Activated T-cell treated with anti-CD3 and anti-CD28 coated beads, Interleukin-2, amount 50 U/mL, for 1 hour (primary cell): ENCODE data around the gene ECM2.
"Not testable (repeated sequence)": the region's sequence is repeated elsewhere in the genome, so short reads cannot be mapped to it uniquely, and the experiment has no call there.

Experiments
- DNase-seq: peaks from one replicate; pipeline ENCODE4 v3.0.0-alpha.2; 2020

The ECM2 gene

DNA sequence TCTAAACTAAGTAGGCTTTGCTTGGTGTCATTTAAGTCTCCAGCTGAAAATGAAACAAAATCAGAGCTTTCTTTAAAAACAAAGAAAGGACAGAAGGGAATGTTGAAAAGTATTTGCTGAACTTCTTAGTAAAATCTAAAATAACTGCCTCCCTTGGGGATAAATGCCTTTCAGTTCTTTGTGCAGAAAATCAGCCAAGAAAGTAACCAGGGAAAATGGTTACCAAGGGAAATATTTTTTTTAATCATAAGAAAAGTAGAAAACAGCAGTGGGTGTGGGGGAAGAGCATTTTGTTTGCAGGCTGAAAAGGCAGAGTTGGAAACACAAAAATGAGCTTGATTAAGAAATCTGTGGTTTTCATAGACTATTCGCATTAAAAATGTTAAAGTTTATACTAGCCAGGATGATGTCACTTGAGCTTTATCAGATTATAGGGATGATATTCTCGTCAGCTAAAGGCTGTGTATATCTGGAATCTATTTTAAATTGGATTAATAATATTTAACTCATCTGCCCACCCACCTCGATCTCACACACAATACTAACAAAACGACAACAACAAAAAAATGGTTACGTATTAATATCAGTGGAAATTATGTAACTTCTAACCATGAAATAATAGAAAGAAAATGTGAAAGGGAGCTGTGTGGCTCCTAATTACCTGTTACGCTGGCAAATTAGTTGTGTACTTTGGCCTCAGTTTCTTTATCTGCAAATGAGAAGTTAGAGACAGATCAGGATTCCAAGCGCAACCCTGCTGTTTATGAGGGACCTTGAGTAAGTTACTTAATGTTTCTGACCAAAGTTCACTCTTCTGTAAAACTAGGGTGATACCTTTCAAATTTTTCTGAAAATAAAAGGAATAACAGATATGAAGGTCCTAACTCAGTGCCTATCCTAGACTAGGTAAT is at the start of gene ECM2:
Gene ECM2, minus strand, starts transcription at position 51 of the 911 bp plus-strand sequence. CDS start 13,124 bp downstream, outside the sequence.
- DNase-seq: no peak

- DNase-seq: no peak
Measured at GRCh38 chr9:92576175-92576574, 40.4 kb upstream of the ECM2 start.

- not testable (repeated sequence) for DNase-seq
Measured at GRCh38 chr9:92573612-92574011, 37.8 kb upstream of the ECM2 start.

- not testable (repeated sequence) for DNase-seq
Measured at GRCh38 chr9:92571871-92572270, 36.1 kb upstream of the ECM2 start.

DNA sequence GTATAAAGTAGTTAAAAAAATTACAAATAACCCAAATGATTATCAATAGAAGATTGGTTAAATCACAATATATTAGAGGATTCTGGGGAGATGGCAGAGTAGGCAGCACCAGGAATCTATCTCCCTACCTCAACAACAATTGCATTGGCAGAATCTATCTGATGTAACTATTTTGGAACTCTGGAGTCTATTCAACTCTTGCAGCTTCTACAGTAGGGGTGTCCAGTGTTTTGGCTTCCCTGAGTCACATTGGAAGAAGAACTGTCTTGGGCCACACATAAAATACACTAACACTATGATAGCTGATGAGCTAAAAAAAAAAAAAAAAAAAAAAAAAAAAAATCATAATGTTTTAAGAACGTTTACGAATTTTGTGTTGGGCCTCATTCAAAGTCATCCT is 29.2 kb upstream of the ECM2 start:
- DNase-seq: no peak

DNA sequence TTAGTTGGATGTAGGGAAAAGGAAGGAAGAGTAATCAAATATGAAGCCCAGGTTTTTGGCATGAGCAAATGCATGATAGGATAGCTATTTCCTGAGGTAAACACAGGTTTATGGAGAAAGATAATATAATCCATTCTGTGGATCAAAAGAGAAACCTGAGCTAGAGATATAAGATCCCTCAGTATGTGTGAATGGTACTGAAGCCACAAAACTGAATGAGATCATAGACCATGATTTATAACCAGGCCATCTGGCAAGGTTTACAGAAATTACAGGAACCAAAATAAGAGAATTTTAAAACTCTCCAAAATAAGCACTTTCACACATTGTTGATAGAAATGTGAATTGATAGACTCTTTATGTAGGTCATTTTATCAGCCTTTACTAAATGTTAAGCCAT is 28.7 kb upstream of the ECM2 start:
- DNase-seq: no peak

GRCh38 chr9:92563116-92564100 is 27.6 kb upstream of the ECM2 start:
- no peak for DNase-seq

DNA sequence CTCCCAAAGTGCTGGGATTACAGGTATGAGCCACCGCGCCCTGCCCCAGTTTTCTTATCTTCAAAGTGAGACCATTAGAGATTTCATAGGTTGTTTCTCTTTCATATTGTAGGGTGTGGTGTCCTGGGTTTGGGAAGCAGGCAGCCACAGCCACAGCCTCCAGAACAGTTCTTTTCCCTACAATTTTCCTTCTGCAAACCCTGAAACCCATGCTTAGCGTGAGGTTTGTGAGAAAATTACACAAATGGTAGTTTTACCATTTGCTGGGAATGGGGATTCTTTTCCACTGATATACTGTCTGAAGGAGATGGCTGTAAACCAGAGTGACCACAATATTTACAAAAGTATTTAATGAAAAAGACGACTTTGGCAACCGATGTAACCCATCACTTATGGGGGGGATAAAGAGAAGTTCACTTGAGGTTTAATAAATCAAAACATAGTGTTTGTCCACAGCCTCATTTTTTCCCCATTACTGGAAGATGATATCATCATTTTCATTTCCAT is 26.7 kb upstream of the ECM2 start:
- no peak for DNase-seq

DNA sequence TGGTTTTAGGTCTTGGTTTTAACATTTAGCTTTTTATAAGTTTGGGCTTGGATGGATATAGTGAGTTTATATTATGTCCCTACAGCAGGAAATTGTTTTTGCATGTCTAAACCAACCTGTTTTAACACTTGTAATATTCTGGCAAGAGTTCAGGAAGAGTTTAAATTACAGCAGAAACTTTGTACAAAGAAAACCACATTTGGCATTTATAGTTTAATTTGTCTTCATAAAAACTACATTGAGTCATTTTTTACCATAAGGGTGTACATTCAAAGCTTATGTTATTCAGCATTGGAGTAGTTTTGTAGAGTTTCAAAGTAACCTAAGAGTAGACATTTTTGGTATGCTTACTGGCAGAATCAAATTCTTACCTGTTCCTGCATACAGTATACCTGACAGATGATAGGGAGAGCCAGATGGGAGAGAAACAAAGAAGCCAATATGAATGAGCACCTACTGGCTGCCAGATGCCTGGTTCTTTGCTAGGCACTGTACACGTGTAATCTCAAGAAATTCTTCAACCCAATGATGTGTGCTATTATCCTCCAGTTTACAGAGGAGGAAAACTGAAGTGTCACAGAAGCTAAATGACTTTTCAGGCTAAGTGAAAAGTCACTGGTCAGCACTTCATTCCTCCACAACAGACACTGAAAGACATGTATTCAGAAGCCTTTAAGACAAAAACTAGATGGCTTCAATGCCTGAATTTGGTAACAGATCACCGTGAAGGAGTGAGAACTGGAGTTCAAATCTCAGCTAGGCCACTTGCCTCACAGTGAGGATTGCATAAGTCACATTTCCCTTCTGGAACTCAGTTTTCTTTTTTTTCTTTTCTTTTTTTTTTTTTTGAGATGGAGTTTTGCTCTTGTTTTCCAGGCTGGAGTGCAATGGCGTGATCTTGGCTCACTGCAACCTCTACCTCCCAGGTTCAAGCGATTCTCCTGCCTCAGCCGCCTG is 25.9 kb upstream of the ECM2 start:
- DNase-seq: no peak

GRCh38 chr9:92558612-92559374 is 23.0 kb upstream of the ECM2 start:
- DNase-seq: no peak

DNA sequence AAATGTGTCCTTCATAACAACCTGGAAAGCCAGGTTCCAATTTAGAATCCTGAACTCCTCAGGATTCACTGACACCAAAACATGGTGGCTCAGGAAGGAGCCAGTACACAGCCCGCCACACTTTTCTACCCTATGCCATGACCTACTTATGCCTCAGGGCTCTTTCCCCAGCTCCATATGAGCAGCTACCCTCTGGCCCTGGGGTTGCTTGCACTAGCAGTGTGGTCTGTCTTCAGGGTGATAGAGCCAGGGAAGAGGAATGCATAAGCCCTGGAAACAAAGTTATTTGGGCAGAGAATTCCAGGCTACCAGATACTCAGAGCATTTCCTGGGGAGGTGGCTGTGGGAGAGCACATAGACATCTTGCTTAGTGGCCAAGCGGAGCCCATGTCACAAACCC is 15.0 kb upstream of the ECM2 start:
- DNase-seq: no peak

- no peak for DNase-seq
Measured at GRCh38 chr9:92547356-92547755, 11.6 kb upstream of the ECM2 start.

DNA sequence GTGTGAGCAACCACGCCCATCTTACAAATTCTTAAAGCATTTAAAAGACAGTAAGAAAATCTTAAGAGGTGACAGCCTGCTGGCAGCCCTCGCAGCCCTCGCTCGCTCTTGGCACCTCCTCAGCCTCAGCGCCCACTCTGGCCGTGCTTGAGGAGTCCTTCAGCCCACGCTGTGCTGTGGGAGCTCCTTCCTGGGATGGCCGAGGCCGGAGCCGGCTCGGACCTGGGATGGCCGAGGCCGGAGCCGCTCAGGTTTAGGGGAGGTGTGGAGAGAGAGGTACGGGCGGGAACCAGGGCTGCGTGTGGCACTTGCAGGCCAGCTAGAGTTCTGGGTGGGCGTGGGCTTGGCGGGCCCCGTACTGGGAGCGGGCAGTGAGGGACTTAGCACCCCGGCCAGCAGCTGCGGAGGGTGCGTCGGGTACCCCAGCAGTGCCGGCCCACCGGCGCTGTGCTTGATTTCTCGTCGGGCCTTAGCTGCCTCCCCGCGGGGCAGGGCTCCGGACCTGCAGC is 9.3 kb upstream of the ECM2 start:
- DNase-seq: no peak

GRCh38 chr9:92543972-92544371 is 8.2 kb upstream of the ECM2 start:
- no peak for DNase-seq

GRCh38 chr9:92538541-92538940 is 2.8 kb upstream of the ECM2 start:
- no peak for DNase-seq

- DNase-seq: no peak
Measured at GRCh38 chr9:92534674-92535073, 1.1 kb downstream of the ECM2 start.

DNA sequence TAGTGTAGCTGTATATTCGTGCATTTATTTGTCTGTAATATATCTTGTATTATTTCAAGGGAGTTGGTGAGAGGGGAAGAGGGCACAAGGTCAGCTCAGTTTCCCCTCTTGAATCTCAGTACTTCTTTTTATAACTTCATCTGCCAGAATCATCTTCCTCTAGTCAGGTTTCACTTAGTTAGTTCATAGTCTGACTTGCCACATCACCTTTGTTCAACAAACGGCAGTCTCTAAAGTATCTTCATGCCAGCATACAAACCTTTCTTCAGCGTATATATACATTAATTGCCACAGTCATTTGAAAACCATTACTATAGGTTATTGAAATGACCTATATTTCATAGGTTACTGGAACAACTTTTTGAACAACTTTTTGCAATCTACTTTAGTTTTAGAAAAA is 1.6 kb downstream of the ECM2 start:
- DNase-seq: no peak

DNA sequence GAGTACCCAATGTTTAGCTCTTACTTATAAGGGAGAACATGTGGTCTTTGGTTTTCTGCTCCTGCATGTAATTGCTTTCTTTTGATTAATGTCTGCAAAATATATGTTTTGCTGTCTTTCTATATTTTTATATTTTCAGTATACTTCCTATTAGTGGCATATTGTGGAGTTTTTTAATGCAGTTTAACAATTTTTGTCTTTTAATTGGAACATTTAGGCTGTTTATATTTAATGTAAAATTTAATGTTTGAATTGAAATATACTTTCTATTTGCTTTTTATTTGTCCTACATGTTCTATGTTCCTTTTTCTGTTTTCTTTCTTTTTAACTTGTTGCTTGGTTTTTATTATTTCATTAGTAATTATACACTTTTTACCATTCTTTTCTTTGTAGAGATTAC is 4.9 kb downstream of the ECM2 start:
- no peak for DNase-seq

DNA sequence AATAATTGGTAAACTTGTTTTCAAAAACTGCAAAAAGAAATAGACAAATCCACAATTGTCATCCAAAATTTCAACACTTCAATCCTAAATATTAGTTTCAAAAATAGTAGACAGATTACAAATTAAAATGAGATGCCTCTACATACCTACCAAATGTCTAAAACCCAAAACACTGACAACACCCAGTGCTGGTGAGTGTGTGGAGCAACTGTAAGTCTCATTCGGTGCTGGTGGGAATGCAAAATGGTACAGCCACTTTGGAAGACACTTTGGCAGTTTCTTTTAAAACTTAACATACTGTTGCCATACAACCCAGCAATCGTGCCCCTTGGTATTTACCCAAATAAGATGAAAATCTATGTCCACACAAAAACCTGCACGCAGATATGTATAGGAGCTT is 6.7 kb downstream of the ECM2 start:
- no peak for DNase-seq

GRCh38 chr9:92528522-92528849 is 7.3 kb downstream of the ECM2 start:
- no peak for DNase-seq

DNA sequence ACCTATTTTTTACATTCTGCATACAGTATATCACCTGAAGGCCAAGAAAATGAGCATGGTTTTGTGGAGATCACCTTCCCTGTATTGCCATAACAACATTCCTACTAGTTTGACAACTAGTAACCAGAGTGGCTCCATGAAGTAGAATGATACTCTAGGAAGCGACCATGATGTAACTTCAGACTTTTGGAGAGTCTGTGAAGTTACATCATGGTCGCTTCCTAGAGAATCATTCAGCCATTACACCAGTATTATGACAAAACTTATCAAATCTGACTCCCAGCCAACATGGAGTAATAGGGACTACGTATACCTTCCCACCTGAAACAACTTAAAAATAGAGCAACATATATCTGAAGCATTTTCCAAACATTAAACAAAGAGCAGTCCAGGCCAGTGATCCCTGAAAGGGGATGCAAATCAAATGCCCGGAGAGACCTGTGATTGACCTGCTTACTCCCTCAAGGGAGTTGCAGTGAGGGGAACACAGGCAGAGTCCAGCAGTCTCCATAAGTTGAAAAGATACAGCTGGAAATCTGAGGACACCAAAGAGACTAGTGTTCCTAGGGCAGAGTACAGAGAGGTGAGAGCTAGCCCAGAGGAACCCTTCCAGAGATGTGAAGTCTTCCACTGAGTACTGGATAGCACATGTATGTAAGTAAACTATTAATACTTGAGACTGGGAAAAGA is 7.8 kb downstream of the ECM2 start:
- no peak for DNase-seq
